GM12878 (cell line): ENCODE results near the gene MEX3C. TPM values are rescaled to one million over a fixed set of nuclear protein-coding genes. Genes with fewer than 3 reads are reported as not detected.

Experiments
- ATAC-seq: fragments of 200-7000 bp; cut with Tn5 transposase; 3 replicates; pipeline ENCODE4 v1.9.1; 2020; ENCODE audit warnings: mild to moderate bottlenecking, moderate library complexity
- BruUV-seq: library from RNA; stranded (reverse); fragments of 400-500 nt; replicated peaks from 2 replicates; lab custom pipeline; 2021; lab: Mats Ljungman, UMichigan
- CTCF ChIA-PET: fragments of 300-600 bp; sonication (Branson Sonifier 250); formaldehyde crosslinking; extraction: SDS; loops from one replicate; lab custom pipeline; 2021; ENCODE audit warnings: inconsistent platforms; lab: Yijun Ruan, JAX
- POLR2A ChIA-PET: fragments of 350-600 bp; formaldehyde crosslinking; extraction: SDS; loops from one replicate; lab custom pipeline; 2021; ENCODE audit warnings: inconsistent platforms; lab: Charles Lee
- RAD21 ChIA-PET: fragments of 300-600 bp; sonication (Branson Sonifier 250); formaldehyde crosslinking; loops from one replicate; lab custom pipeline; 2023; ENCODE audit warnings: antibody characterized with exemption; ENCODE audit not compliant: unreplicated experiment; lab: Charles Lee
- SMC1A ChIA-PET: fragments of 300-600 bp; sonication (Branson Sonifier 250); formaldehyde crosslinking; loops from one replicate; lab custom pipeline; 2023; ENCODE audit not compliant: unreplicated experiment, uncharacterized antibody; lab: Charles Lee
- DNase-seq: peaks from one replicate; pipeline ENCODE4 v3.0.0-alpha.2; 2011; ENCODE audit warnings: low read depth, low spot score
- FAIRE-seq: peaks from 3 replicates; lab custom pipeline; 2011; peaks lifted over from hg19 to GRCh38; lab: Jason Lieb, UNC
- H2AFZ ChIP-seq: 2 replicates; pipeline ENCODE4 v1.6.0; 2011; ENCODE audit warnings: low read depth, low read length, control low read depth; ENCODE audit not compliant: control insufficient read depth
- H3K27ac ChIP-seq: 2 replicates; pipeline ENCODE4 v1.5.1; 2011; ENCODE audit warnings: control low read depth; ENCODE audit not compliant: control insufficient read depth, insufficient read depth
- H3K27me3 ChIP-seq, 2 experiments: replicated peaks in 1 of 2; 2 replicates each; pipeline versions ENCODE4 v1.6.0 to v1.6.1; 2011; ENCODE audit warnings: low read length in 1 of 2; ENCODE audit not compliant: control insufficient read depth in 2 of 2, insufficient read depth in 2 of 2
- H3K36me3 ChIP-seq, 2 experiments: 2 replicates each; pipeline ENCODE4 v1.5.1; 2011; ENCODE audit warnings: low read length in 1 of 2; ENCODE audit not compliant: control insufficient read depth in 2 of 2, insufficient read depth in 2 of 2
- H3K4me1 ChIP-seq: 2 replicates; pipeline ENCODE4 v1.6.1; 2011; ENCODE audit warnings: mild to moderate bottlenecking, low read length, moderate library complexity, mixed read lengths; ENCODE audit not compliant: control insufficient read depth, insufficient read depth
- H3K4me2 ChIP-seq: 2 replicates; pipeline ENCODE4 v1.6.0; 2011; ENCODE audit warnings: control low read depth; ENCODE audit not compliant: control insufficient read depth, insufficient read depth
- H3K4me3 ChIP-seq: fragments of 200-600 bp; sonication (generic); 2 replicates; pipeline ENCODE4 v1.5.1; 2016
- H3K79me2 ChIP-seq: 2 replicates; pipeline ENCODE4 v1.6.0; 2011; ENCODE audit warnings: low read length; ENCODE audit not compliant: control insufficient read depth, insufficient read depth
- H3K9ac ChIP-seq: 2 replicates; pipeline ENCODE4 v1.8.0; 2011; ENCODE audit warnings: low read length, control low read depth, mixed read lengths; ENCODE audit not compliant: control insufficient read depth, insufficient read depth
- H3K9me3 ChIP-seq: replicated peaks from 3 replicates; pipeline ENCODE4 v1.5.1; 2011; ENCODE audit warnings: mild to moderate bottlenecking, low read length; ENCODE audit not compliant: control insufficient read depth, insufficient read depth
- H4K20me1 ChIP-seq: 2 replicates; pipeline ENCODE4 v1.6.0; 2011; ENCODE audit not compliant: control insufficient read depth, insufficient read depth
- BCL11A ChIP-seq: IDR thresholded peaks from 2 replicates; pipeline ENCODE4 v1.6.1; 2011; ENCODE audit warnings: low read depth, low read length
- BHLHE40 ChIP-seq, 2 experiments: fragments of 450-650 bp in 1 of 2; IDR thresholded peaks; 2 replicates each; pipeline ENCODE4 v1.6.1; 2011 to 2017; ENCODE audit warnings: low read depth in 2 of 2, borderline replicate concordance in 1 of 2, improper control_type of control experiment in 1 of 2, low read length in 1 of 2, mild to moderate bottlenecking in 1 of 2
- NFXL1 ChIP-seq: fragments of 450-650 bp; IDR thresholded peaks from 2 replicates; pipeline ENCODE4 v1.6.1; 2017; ENCODE audit warnings: antibody characterized with exemption, mild to moderate bottlenecking, borderline replicate concordance
- NFYB ChIP-seq: IDR thresholded peaks from 2 replicates; pipeline ENCODE4 v1.6.1; 2011; ENCODE audit warnings: low read depth, mild to moderate bottlenecking, low read length, improper control_type of control experiment, moderate library complexity; ENCODE audit not compliant: insufficient read depth
- SMAD5 ChIP-seq: IDR thresholded peaks from 2 replicates; pipeline ENCODE4 v1.6.1; 2016; ENCODE audit warnings: antibody characterized with exemption, low read depth
- WGBS: methylation state at CpG from one replicate; pipeline ENCODE4 v1.1.6; 2016; ENCODE audit warnings: low lambda C conversion rate; ENCODE audit not compliant: insufficient replicate concordance, insufficient coverage; ENCODE audit errors: missing lambda C conversion rate; 5-methylcytosine and 5-hydroxymethylcytosine counted together
- in situ Hi-C: fragments of 300-500 bp; cut with MboI; formaldehyde crosslinking; loops from 9 replicates; pipeline ENCODE4 v1.14.3; 2018; ENCODE audit warnings: mixed read lengths
- intact Hi-C: fragments of 100-400 bp; cut with micrococcal nuclease; formaldehyde crosslinking; loops from one replicate; pipeline ENCODE4 v1.14.2; 2022; ENCODE audit not compliant: unreplicated experiment
- polyA plus RNA-seq, 11 experiments: library from polyadenylated mRNA; depleted of rRNA in 4 of 11; unstranded in 6 of 11; stranded (reverse) in 5 of 11; fragments of >200 nt; fragmentation: Nextera tagmentation in 4 of 11; fragmentation: Illumina TruSeq in 1 of 11; extraction: Ambion mirVana in 4 of 11; extraction: Trizol in 1 of 11; gene quantifications; 1 replicate in 1 of 11; 2 replicates in 10 of 11; pipeline versions ENCODE4 v1.2.1 to v1.2.3, GENCODE V29; 2011 to 2016; ENCODE audit warnings: inconsistent platforms in 2 of 11, missing spikeins in 2 of 11, low read depth in 1 of 11
- total RNA-seq, 4 experiments: library from RNA; depleted of rRNA in 3 of 4; stranded (reverse); fragments of >200 nt in 3 of 4; fragmentation: Illumina TruSeq in 1 of 4; extraction: Trizol in 1 of 4; gene quantifications; 2 replicates each; pipeline versions ENCODE4 v1.2.1 to v1.2.3, GENCODE V29; 2013 to 2021
- TF ChIP-seq, protein P1 (sequence below): fragments of 450-650 bp; IDR thresholded peaks from 2 replicates; pipeline ENCODE4 v1.6.1; 2017; ENCODE audit warnings: antibody characterized with exemption, mild to moderate bottlenecking, moderate library complexity

MEX3C gene
- total and polyA plus RNA-seq, 10 of the 15 experiments (the other 5 are each of a cell fraction or from before 2014, with no cell fraction given), result 6.7 to 48.8 (median 21.3) TPM

DNA sequence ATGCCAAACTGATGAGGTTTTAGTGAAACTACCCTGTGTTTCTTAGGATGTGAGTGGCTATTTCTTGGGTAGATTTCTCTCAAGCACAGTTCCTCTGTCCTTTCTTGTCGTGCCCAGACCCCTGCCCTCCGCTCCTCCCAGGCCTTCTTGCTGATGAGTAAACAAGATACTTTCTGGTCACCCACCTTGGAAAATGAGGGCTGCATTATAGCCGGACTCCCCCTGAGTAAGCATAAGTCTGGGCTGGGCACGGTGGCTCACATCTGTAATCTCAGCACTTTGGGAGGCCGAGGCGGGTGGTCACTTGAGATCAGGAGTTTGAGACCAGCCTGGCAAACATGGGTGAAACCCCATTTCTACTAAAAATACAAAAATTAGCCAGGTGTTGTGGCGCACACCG lies 58.5 kb downstream of the MEX3C start:
- ChIA-PET CTCF (no interaction called here), RAD21 (no interaction called here), SMC1A (no interaction called here), POLR2A (no interaction called here)
- FAIRE-seq, result no peak
- H3K79me2 ChIP-seq, result no peaks in the 10 kb centered on the region
- H3K36me3 ChIP-seq, result no peaks in the 10 kb centered on the region
- WGBS, result 79% methylated on average over 8 of the region's 8 CpGs
- H3K9me3 ChIP-seq, result no peaks in the 10 kb centered on the region
- in situ Hi-C loops, result no loop called here
- H4K20me1 ChIP-seq, result no peaks in the 10 kb centered on the region
- no peak overlapping the region for H3K4me3 ChIP-seq
- intact Hi-C loops, result no loop called here
- no peak for ATAC-seq
- H3K4me1 ChIP-seq, result no peaks in the 10 kb centered on the region
- no peak overlapping the region for H3K9ac ChIP-seq
- no TSS peak for BruUV-seq
- H3K4me2 ChIP-seq, result no peak overlapping the region
- no peak for DNase-seq
- no peaks in the 10 kb centered on the region for H3K27me3 ChIP-seq
- H3K27ac ChIP-seq, result no peak overlapping the region
- H2AFZ ChIP-seq, result no peak overlapping the region
- TF ChIP-seq, protein P1, sequence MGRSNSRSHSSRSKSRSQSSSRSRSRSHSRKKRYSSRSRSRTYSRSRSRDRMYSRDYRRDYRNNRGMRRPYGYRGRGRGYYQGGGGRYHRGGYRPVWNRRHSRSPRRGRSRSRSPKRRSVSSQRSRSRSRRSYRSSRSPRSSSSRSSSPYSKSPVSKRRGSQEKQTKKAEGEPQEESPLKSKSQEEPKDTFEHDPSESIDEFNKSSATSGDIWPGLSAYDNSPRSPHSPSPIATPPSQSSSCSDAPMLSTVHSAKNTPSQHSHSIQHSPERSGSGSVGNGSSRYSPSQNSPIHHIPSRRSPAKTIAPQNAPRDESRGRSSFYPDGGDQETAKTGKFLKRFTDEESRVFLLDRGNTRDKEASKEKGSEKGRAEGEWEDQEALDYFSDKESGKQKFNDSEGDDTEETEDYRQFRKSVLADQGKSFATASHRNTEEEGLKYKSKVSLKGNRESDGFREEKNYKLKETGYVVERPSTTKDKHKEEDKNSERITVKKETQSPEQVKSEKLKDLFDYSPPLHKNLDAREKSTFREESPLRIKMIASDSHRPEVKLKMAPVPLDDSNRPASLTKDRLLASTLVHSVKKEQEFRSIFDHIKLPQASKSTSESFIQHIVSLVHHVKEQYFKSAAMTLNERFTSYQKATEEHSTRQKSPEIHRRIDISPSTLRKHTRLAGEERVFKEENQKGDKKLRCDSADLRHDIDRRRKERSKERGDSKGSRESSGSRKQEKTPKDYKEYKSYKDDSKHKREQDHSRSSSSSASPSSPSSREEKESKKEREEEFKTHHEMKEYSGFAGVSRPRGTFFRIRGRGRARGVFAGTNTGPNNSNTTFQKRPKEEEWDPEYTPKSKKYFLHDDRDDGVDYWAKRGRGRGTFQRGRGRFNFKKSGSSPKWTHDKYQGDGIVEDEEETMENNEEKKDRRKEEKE, result no peak
- TF ChIP-seq BHLHE40 (IDR thresholded peaks at IDR 0.05; ENCODE audit: borderline replicate concordance in 1 of 2, low read depth in 2 of 2, low read length in 1 of 2) (no peak), SMAD5 (no peak), NFYB (no peak), BCL11A (no peak), NFXL1 (no peak)
- TF ChIP-seq, all 136 proteins: peak for 0
